ENCODE results near the gene PLA2G4F.
A peak's percentile ranks its signal among the peaks of the same experiment; 100 is the strongest.

GRCh38 chr15:42111924-42112323 is 44.5 kb downstream of the PLA2G4F start:
- TF ChIP-seq CTCF (IDR thresholded peaks at IDR 0.05; ENCODE audit: insufficient read depth, low read length) (no peak), GABPA (IDR thresholded peaks at IDR 0.05; ENCODE audit: low read depth) (peak; percentile 57), POLR2AphosphoS5 (IDR thresholded peaks at IDR 0.05; ENCODE audit: low read depth) (peak; percentile 77), REST (IDR thresholded peaks at IDR 0.05; ENCODE audit: insufficient replicate concordance, low read depth) (peak; percentile 16), SPI1 (IDR thresholded peaks at IDR 0.05; ENCODE audit: borderline replicate concordance, low read depth) (peak; percentile 1; the same call in 1 of the 2 replicates)

All from HL-60 (cell line).